Femur (tissue), 1 donor: ENCODE data around the gene MAP2.

Source experiments
- DNase-seq: peaks from one replicate; pipeline ENCODE4 v3.0.0-alpha.2; 2017

Gene MAP2

GRCh38 chr2:209601497-209601896, 177.7 kb downstream of the MAP2 start:
- DNase-seq = no peak

- DNase-seq = no peak
These were observed 178.4 kb downstream of the MAP2 start for GRCh38 chr2:209602259-209602658.

GRCh38 chr2:209609531-209609930, 185.7 kb downstream of the MAP2 start:
- no peak for DNase-seq

- no peak for DNase-seq
These were observed 186.8 kb downstream of the MAP2 start for GRCh38 chr2:209610631-209611030.

GRCh38 chr2:209613649-209614305, 189.9 kb downstream of the MAP2 start:
- DNase-seq = no peak

- no peak for DNase-seq
These were observed 191.0 kb downstream of the MAP2 start for GRCh38 chr2:209614690-209615369.

- no peak for DNase-seq
These were observed 195.9 kb downstream of the MAP2 start for GRCh38 chr2:209619782-209620181.

- no peak for DNase-seq
These were observed 200.5 kb downstream of the MAP2 start for GRCh38 chr2:209624192-209624938.

- no peak for DNase-seq
These were observed 205.8 kb downstream of the MAP2 start for GRCh38 chr2:209629597-209629996.

- DNase-seq = no peak
These were observed 210.1 kb downstream of the MAP2 start for GRCh38 chr2:209633911-209634310.

GRCh38 chr2:209636076-209636475, 212.2 kb downstream of the MAP2 start:
- DNase-seq = no peak

GRCh38 chr2:209637293-209637692, 213.4 kb downstream of the MAP2 start:
- no peak for DNase-seq

GRCh38 chr2:209638346-209638745, 214.5 kb downstream of the MAP2 start:
- DNase-seq = no peak

- DNase-seq = no peak
These were observed 216.5 kb downstream of the MAP2 start for GRCh38 chr2:209640358-209640757.

- DNase-seq = no peak
These were observed 218.4 kb downstream of the MAP2 start for GRCh38 chr2:209642146-209642820.

GRCh38 chr2:209644842-209645241, 221.0 kb downstream of the MAP2 start:
- no peak for DNase-seq

- no peak for DNase-seq
These were observed 224.9 kb downstream of the MAP2 start for GRCh38 chr2:209648714-209649113.

GRCh38 chr2:209653134-209653533, 229.3 kb downstream of the MAP2 start:
- DNase-seq = no peak

GRCh38 chr2:209661286-209661894, 237.5 kb downstream of the MAP2 start:
- no peak for DNase-seq

- no peak for DNase-seq
These were observed 238.2 kb downstream of the MAP2 start for GRCh38 chr2:209662021-209662420.

GRCh38 chr2:209663139-209663538, 239.3 kb downstream of the MAP2 start:
- DNase-seq = no peak

GRCh38 chr2:209663656-209664055, 239.8 kb downstream of the MAP2 start:
- DNase-seq = no peak

- no peak for DNase-seq
These were observed 242.4 kb downstream of the MAP2 start for GRCh38 chr2:209666296-209666695.
